Transverse colon (tissue), 4 donors: Measurements from ENCODE around the gene NCKAP5. TPM values are rescaled to one million over a fixed set of nuclear protein-coding genes. Genes with fewer than 3 reads are reported as not detected.

ENCODE experiments used
- DNase-seq: peaks from one replicate; pipeline ENCODE4 v3.0.0-alpha.2; 2019
- H3K27ac ChIP-seq, 4 donors: fragments of 200-600 bp; sonication (generic); 2 replicates each; pipeline ENCODE4 v1.5.1; 2016 to 2018; ENCODE audit warnings: inconsistent platforms in 4 of 4
- H3K27me3 ChIP-seq: fragments of 200-600 bp; sonication (generic); 2 replicates; pipeline ENCODE4 v1.5.1; 2017; ENCODE audit warnings: inconsistent platforms
- H3K36me3 ChIP-seq, 4 donors: fragments of 200-600 bp; sonication (generic); 2 replicates each; pipeline ENCODE4 v1.5.1; 2017 to 2019; ENCODE audit warnings: inconsistent platforms in 4 of 4
- H3K4me1 ChIP-seq, 4 donors: fragments of 200-600 bp; sonication (generic); 2 replicates each; pipeline ENCODE4 v1.5.1; 2017 to 2020; ENCODE audit warnings: inconsistent platforms in 4 of 4
- H3K4me3 ChIP-seq, 4 donors: fragments of 200-600 bp; sonication (generic); 1 replicate in 1 of 4; 2 replicates in 3 of 4; pipeline versions ENCODE4 v1.5.1 to v1.6.1; 2017 to 2019; ENCODE audit warnings: inconsistent platforms in 4 of 4
- H3K9me3 ChIP-seq, 2 donors: fragments of 200-600 bp; sonication (generic); 2 replicates each; pipeline ENCODE4 v1.5.1; 2017 to 2019; ENCODE audit warnings: inconsistent platforms in 2 of 2
- EP300 ChIP-seq: sonication (generic); formaldehyde crosslinking; IDR thresholded peaks from one replicate; pipeline ENCODE4 v1.6.1; 2017; ENCODE audit warnings: antibody characterized with exemption, low read depth
- POLR2A ChIP-seq: fragments of 450-650 bp; IDR thresholded peaks from one replicate; pipeline ENCODE4 v1.6.1; 2016; ENCODE audit warnings: antibody characterized with exemption, mild to moderate bottlenecking, moderate library complexity
- POLR2AphosphoS5 ChIP-seq, 3 donors: sonication (generic); formaldehyde crosslinking; IDR thresholded peaks; one replicate each; pipeline ENCODE4 v1.6.1; 2016; ENCODE audit warnings: antibody characterized with exemption in 3 of 3
- WGBS, 2 donors: methylation state at CpG; one replicate each; pipeline ENCODE4 v1.1.5; 2018; ENCODE audit warnings: low coverage in 1 of 2; 5-methylcytosine and 5-hydroxymethylcytosine counted together
- in situ Hi-C, 4 donors: fragments of 200-750 bp; cut with MboI; loops; one replicate each; pipeline versions ENCODE4 v1.15.0 to v1.15.1; 2017; ENCODE audit warnings: low sequenced_read_pairs in 3 of 4, low pct_ligation_motif_present in 1 of 4, low pct_unique_long_range_greater_than_20kb in 1 of 4
- intact Hi-C: fragments of 100-400 bp; cut with DNase I; formaldehyde crosslinking; loops from one replicate; pipeline ENCODE4 v1.15.1; 2023; ENCODE audit warnings: low total_unique reads
- total RNA-seq, 4 donors: library from RNA; depleted of rRNA; stranded (reverse); fragments of >200 nt; gene quantifications; one replicate each; pipeline ENCODE4 v1.1.0, GENCODE V29; 2016
- TF ChIP-seq, protein P1 (sequence below), 5 experiments: fragments of 200-600 bp in 3 of 5; fragments of 450-650 bp in 2 of 5; sonication (generic) in 3 of 5; IDR thresholded peaks; 1 replicate in 2 of 5; 2 replicates in 3 of 5; pipeline ENCODE4 v1.5.1; 2016 to 2017; ENCODE audit warnings: antibody characterized with exemption in 5 of 5, inconsistent platforms in 3 of 5, mild to moderate bottlenecking in 2 of 5, moderate library complexity in 1 of 5

The NCKAP5 gene
- total RNA-seq, 4 donors from 2014 or later: 1.1 to 10.9 (median 5.0) TPM

DNA sequence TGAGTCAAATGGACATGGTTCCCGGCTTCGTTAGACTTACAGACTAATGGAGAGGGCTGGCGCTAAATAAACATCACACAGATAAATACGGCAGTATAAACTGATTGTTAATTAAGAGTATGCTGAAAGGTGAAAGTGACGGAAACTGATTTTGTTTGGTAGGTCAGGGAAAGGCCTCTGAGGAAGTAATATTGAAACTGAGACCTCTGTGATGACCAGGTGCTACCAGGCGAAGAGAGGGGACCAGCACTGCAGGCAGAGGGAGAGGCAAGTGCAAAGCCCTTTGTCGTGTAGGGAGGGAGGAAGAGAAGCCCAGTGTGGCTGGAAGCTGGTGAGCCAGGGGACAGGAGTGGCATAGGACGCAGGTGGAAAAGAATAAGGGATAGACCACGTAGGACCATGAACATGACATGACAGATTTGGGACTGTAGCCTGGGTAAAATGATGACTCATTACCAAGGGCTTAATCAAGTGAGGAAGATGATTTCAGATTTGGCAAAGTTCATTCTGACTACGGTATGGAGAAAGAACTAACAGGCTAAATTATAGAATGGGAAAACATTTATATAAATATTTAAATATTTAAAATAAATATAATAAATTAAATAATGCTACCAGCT lies 433.1 kb downstream of the NCKAP5 start:
- TF ChIP-seq POLR2AphosphoS5 (IDR thresholded peaks at IDR 0.05) (no peak), POLR2A (no peak), EP300 (no peak)
- TF ChIP-seq, protein P1, sequence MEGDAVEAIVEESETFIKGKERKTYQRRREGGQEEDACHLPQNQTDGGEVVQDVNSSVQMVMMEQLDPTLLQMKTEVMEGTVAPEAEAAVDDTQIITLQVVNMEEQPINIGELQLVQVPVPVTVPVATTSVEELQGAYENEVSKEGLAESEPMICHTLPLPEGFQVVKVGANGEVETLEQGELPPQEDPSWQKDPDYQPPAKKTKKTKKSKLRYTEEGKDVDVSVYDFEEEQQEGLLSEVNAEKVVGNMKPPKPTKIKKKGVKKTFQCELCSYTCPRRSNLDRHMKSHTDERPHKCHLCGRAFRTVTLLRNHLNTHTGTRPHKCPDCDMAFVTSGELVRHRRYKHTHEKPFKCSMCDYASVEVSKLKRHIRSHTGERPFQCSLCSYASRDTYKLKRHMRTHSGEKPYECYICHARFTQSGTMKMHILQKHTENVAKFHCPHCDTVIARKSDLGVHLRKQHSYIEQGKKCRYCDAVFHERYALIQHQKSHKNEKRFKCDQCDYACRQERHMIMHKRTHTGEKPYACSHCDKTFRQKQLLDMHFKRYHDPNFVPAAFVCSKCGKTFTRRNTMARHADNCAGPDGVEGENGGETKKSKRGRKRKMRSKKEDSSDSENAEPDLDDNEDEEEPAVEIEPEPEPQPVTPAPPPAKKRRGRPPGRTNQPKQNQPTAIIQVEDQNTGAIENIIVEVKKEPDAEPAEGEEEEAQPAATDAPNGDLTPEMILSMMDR (IDR thresholded peaks at IDR 0.05): no peak
- DNase-seq: no peak
- Histone ChIP-seq H3K9me3 (no peaks in the 10 kb centered on the region), H3K4me1 (no peaks in the 10 kb centered on the region), H3K4me3 (no peak overlapping the region), H3K27me3 (no peaks in the 10 kb centered on the region), H3K27ac (no peak overlapping the region), H3K36me3 (no peaks in the 10 kb centered on the region)
- in situ Hi-C loops (no loop called here), intact Hi-C loops (no loop called here)
- 78 to 87% methylated on average over 10 of the region's 10 CpGs for WGBS, 2 donors

DNA sequence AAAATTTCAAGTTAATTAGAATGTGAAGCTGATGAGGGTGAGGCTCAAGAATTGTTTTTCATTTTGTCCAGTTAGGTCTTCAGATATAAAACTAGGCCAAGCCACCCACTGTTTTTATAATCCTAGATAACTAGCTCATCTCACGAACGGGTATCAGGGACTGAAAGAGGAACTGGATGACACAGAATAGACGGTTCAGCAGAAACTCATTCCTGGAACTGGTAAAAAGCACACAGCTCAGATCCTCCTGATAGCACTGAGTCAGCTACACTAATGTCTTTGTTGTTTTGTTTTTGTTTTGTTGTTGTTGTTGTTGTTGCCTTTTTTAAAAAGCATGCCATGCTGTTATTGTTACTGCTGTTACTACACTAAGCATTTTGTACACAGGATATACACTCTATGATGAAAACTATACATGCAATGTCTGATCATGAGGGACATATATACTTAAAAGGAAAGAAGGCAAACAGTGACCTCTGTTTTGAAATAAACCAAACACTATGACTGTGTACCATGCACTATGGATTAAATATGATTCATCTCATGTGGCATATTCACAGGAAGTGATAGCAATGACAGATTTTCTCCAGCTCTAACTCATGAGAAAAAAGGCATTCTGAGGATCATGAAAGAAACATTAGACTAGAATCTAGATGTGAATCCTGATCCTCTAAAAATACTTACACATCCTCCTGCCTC lies 437.6 kb downstream of the NCKAP5 start:
- no peak overlapping the region for H3K4me3 ChIP-seq
- H3K9me3 ChIP-seq: no peaks in the 10 kb centered on the region
- WGBS, 2 donors: 49 to 56% methylated on average over 3 of the region's 3 CpGs
- intact Hi-C loops (no loop called here), in situ Hi-C loops (no loop called here)
- H3K27me3 ChIP-seq: no peaks in the 10 kb centered on the region
- TF ChIP-seq POLR2AphosphoS5 (IDR thresholded peaks at IDR 0.05) (no peak), POLR2A (no peak), EP300 (no peak)
- TF ChIP-seq, protein P1 (IDR thresholded peaks at IDR 0.05): no peak
- no peaks in the 10 kb centered on the region for H3K4me1 ChIP-seq
- no peak for DNase-seq
- no peaks in the 10 kb centered on the region for H3K36me3 ChIP-seq
- H3K27ac ChIP-seq: no peak overlapping the region

DNA sequence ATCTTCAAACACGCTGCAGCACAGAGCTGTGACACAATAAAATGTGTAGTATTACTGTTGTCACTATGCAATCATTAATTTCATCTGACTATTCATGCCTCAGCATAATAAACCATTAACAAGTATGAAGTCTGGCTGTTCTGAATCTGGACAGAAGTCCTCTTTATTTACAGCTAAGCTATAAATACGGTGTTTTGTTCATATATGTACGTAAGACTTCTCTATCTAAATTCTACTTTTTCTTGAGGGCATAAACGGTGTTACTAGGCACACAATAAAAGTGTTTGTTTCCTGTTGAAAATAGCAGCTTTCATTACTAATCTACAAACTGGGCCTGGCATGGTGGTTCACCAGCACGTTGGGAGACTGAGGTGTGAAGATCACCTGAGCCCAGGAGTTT lies 443.8 kb downstream of the NCKAP5 start:
- 75 to 81% methylated on average over 5 of the region's 5 CpGs for WGBS, 2 donors
- Histone ChIP-seq H3K36me3 (no peaks in the 10 kb centered on the region), H3K27me3 (no peaks in the 10 kb centered on the region), H3K27ac (no peak overlapping the region), H3K9me3 (no peaks in the 10 kb centered on the region), H3K4me3 (no peak overlapping the region), H3K4me1 (peaks cover 0 to 11% (median 0%) of the 10 kb centered on the region in 4 donors)
- in situ Hi-C loops (no loop called here), intact Hi-C loops (no loop called here)
- TF ChIP-seq POLR2A: no peak
- no peak for TF ChIP-seq POLR2AphosphoS5 (IDR thresholded peaks at IDR 0.05)
- TF ChIP-seq, protein P1 (IDR thresholded peaks at IDR 0.05): no peak
- TF ChIP-seq EP300: no peak
- no peak for DNase-seq

DNA sequence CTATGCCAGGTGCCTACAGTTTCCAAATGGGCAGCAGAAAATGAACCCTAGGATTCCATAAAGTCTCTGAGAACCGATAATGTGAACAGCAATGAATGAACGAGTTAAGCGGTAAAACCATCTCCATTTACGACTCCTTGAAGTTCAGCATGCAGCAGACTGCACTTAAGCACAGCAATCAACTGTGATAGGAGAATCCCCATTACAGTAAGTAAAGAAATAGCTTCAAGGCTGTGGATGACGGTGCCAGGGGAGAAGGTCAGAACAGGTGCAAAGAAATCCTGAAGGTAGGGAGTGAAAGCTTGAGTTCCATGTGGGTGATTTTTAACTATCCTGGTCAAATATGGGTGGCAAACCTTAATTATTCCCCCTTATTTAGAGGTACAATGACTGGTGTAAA lies 444.4 kb downstream of the NCKAP5 start:
- 58 to 84% methylated on average over 5 of the region's 5 CpGs for WGBS, 2 donors
- DNase-seq: no peak
- no peak for TF ChIP-seq EP300
- TF ChIP-seq POLR2AphosphoS5 (IDR thresholded peaks at IDR 0.05): no peak
- no peak for TF ChIP-seq POLR2A
- TF ChIP-seq, protein P1 (IDR thresholded peaks at IDR 0.05): no peak
- in situ Hi-C loops (no loop called here), intact Hi-C loops (no loop called here)
- Histone ChIP-seq H3K27me3 (no peaks in the 10 kb centered on the region), H3K9me3 (no peaks in the 10 kb centered on the region), H3K36me3 (no peaks in the 10 kb centered on the region), H3K27ac (no peak overlapping the region), H3K4me1 (peaks cover 0 to 11% (median 0%) of the 10 kb centered on the region in 4 donors), H3K4me3 (no peak overlapping the region)
